Nephron (organoid): ENCODE results near the gene DDX6.
A peak's percentile ranks its signal among the peaks of the same experiment; 100 is the strongest.

Source experiments
- H3K27ac Mint-ChIP-seq, 3 experiments: 2 replicates each; pipeline ENCODE4 v1.8.0; 2020; ENCODE audit warnings: mixed read lengths in 3 of 3, mild to moderate bottlenecking in 2 of 3, moderate library complexity in 1 of 3
- H3K27me3 Mint-ChIP-seq: 2 replicates; pipeline ENCODE4 v1.8.0; 2021; ENCODE audit warnings: low read depth, mild to moderate bottlenecking, moderate library complexity, mixed read lengths
- H3K36me3 Mint-ChIP-seq: 2 replicates; pipeline ENCODE4 v1.8.0; 2020; ENCODE audit warnings: low read depth, mixed read lengths
- H3K4me1 Mint-ChIP-seq: 2 replicates; pipeline ENCODE4 v1.8.0; 2020; ENCODE audit warnings: mixed read lengths
- H3K4me3 Mint-ChIP-seq, 3 experiments: 2 replicates each; pipeline ENCODE4 v1.8.0; 2020; ENCODE audit warnings: mild to moderate bottlenecking in 3 of 3, mixed read lengths in 3 of 3, moderate library complexity in 2 of 3
- H3K9me3 Mint-ChIP-seq: 2 replicates; pipeline ENCODE4 v1.8.0; 2020; ENCODE audit warnings: mixed read lengths
- CTCF ChIP-seq, 3 experiments: fragments of 200-600 bp; sonication (generic); IDR thresholded peaks; one replicate each; pipeline ENCODE4 v1.5.0; 2021; ENCODE audit warnings: antibody characterized with exemption in 3 of 3; ENCODE audit not compliant: unreplicated experiment in 3 of 3

Gene DDX6

GRCh38 chr11:118792570-118793124 is 1.7 kb upstream of the DDX6 start:
- H3K4me3 Mint-ChIP-seq = peak overlapping the region; percentile 95 to 99 (median 99)

GRCh38 chr11:118791961-118792569 is 1.1 kb upstream of the DDX6 start:
- Mint-ChIP-seq H3K27me3 (no peaks in the 10 kb centered on the region), H3K36me3 (peaks cover 5% of the 10 kb centered on the region), H3K9me3 (no peaks in the 10 kb centered on the region), H3K4me3 (peak overlapping the region; percentile 95 to 99 (median 99)), H3K27ac (peak overlapping the region; percentile 100), H3K4me1 (peaks cover 18% of the 10 kb centered on the region)
- no peak for TF ChIP-seq CTCF (IDR thresholded peaks at IDR 0.05; ENCODE audit: unreplicated experiment in 3 of 3)

More at GRCh38 chr11:118792570-118793124, 1.7 kb upstream of the DDX6 start:
- peaks cover 5% of the 10 kb centered on the region for H3K36me3 Mint-ChIP-seq
- peak overlapping the region; percentile 100 for H3K27ac Mint-ChIP-seq
- H3K27me3 Mint-ChIP-seq = no peaks in the 10 kb centered on the region
- TF ChIP-seq CTCF (IDR thresholded peaks at IDR 0.05; ENCODE audit: unreplicated experiment in 3 of 3) = no peak
- H3K4me1 Mint-ChIP-seq = peaks cover 18% of the 10 kb centered on the region
- H3K9me3 Mint-ChIP-seq = no peaks in the 10 kb centered on the region

DNA sequence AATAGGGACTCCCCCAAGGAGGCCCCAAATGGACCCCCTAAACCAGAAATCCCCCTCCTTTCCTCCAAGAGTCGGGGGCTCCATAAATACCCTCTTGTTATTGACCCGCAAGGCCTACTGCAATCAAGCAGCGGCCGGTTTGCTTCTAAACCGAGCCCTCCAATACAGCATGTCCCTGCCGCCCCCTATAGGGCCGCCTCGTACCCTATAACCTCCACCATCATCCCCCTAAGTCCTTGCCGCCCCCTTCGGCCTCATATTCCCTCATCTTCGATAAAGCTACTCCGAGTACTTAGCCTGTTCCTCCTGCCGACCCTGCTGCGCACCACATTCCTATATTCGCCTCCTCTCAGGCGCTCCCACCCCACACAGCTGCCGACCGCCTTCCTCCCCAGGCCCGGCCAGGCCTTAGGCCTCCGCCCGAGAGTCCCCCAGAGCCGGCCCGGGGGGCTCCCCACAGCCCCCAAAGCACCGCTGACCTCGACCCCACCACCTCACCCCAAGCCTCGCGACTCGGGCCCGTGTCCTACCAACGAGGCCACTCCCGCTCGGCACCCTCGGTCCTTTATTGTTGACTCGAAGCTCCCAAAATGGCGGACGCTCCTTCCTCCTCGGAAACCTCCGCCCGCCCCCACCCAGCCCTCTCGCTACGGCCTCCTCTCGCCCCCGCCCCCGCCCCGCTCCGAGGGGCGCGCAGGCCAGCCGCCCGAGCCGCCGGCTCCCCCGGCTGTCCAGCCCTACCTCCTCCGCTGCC is 430 bp downstream of the DDX6 start:
- Mint-ChIP-seq H3K4me1 (peaks cover 32% of the 10 kb centered on the region), H3K27me3 (no peaks in the 10 kb centered on the region), H3K4me3 (peak overlapping the region; percentile 95 to 99 (median 99)), H3K36me3 (peaks cover 14% of the 10 kb centered on the region), H3K9me3 (no peaks in the 10 kb centered on the region), H3K27ac (peak overlapping the region; percentile 100)
- peak in 1 of 3 experiments; percentile 49 for TF ChIP-seq CTCF (IDR thresholded peaks at IDR 0.05; ENCODE audit: unreplicated experiment in 3 of 3)

GRCh38 chr11:118789501-118790356 is 1.2 kb downstream of the DDX6 start:
- peak overlapping the region; percentile 100 for H3K27ac Mint-ChIP-seq
- H3K9me3 Mint-ChIP-seq = no peaks in the 10 kb centered on the region
- peak overlapping the region; percentile 95 to 99 (median 99) for H3K4me3 Mint-ChIP-seq
- H3K36me3 Mint-ChIP-seq = peaks cover 14% of the 10 kb centered on the region
- H3K27me3 Mint-ChIP-seq = no peaks in the 10 kb centered on the region
- TF ChIP-seq CTCF (IDR thresholded peaks at IDR 0.05; ENCODE audit: unreplicated experiment in 3 of 3) = no peak
- peaks cover 33% of the 10 kb centered on the region for H3K4me1 Mint-ChIP-seq

DNA sequence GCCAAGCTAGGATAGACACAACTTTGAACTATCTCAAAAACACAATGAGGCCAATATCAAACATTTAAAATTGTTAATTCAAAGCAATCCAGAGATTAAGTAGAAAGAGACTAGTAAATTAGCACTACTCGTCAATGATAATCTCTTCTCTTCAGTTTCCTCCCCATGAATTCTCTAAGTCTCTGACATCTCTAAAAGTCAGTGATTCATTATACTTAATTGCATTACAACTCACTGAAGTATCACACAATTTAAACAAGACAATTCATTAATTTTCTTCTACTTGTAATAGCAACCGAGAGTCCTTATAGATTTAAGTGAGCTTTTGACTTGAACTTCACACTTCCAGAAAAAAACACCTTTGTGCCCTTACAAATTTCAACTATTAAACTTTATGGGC is 4.3 kb downstream of the DDX6 start:
- Mint-ChIP-seq H3K36me3 (peaks cover 26% of the 10 kb centered on the region), H3K4me1 (peaks cover 27% of the 10 kb centered on the region), H3K27ac (peak overlapping the region in 2 of 3 experiments; percentile 22 to 43), H3K4me3 (peak overlapping the region; percentile 19 to 57 (median 23)), H3K27me3 (no peaks in the 10 kb centered on the region), H3K9me3 (no peaks in the 10 kb centered on the region)
- TF ChIP-seq CTCF (IDR thresholded peaks at IDR 0.05; ENCODE audit: unreplicated experiment in 3 of 3) = no peak
